Neural progenitor cell (in vitro differentiated cells): ENCODE data around the gene MAGEB6. TPM values are rescaled to one million over a fixed set of nuclear protein-coding genes. Genes with fewer than 3 reads are reported as not detected.
A peak's percentile ranks its signal among the peaks of the same experiment; 100 is the strongest.

Experiments used
- DNase-seq: peaks from one replicate; pipeline ENCODE4 v3.0.0-alpha.2; 2016; ENCODE audit warnings: low spot score
- H2AFZ ChIP-seq: fragments of 200-600 bp; sonication (generic); replicated peaks from 2 replicates; pipeline ENCODE4 v1.6.1; 2016; ENCODE audit warnings: antibody characterized with exemption
- H3F3A ChIP-seq: fragments of 200-600 bp; sonication (generic); 2 replicates; pipeline ENCODE4 v1.6.1; 2016; ENCODE audit warnings: antibody characterized with exemption, low read depth
- H3K27ac ChIP-seq: fragments of 200-600 bp; sonication (generic); 2 replicates; pipeline ENCODE4 v1.5.1; 2016; ENCODE audit warnings: mild to moderate bottlenecking
- H3K27me3 ChIP-seq: fragments of 200-600 bp; sonication (generic); 2 replicates; pipeline ENCODE4 v1.6.1; 2016; ENCODE audit warnings: mild to moderate bottlenecking, moderate library complexity
- H3K36me3 ChIP-seq: fragments of 200-600 bp; sonication (generic); 2 replicates; pipeline ENCODE4 v1.5.1; 2016
- H3K4me1 ChIP-seq: fragments of 200-600 bp; sonication (generic); 2 replicates; pipeline ENCODE4 v1.6.1; 2016; ENCODE audit warnings: mixed run types
- H3K4me2 ChIP-seq: fragments of 200-600 bp; sonication (generic); 2 replicates; pipeline ENCODE4 v1.6.1; 2016
- H3K4me3 ChIP-seq: fragments of 200-600 bp; sonication (generic); 2 replicates; pipeline ENCODE4 v1.5.1; 2016
- H3K79me2 ChIP-seq: fragments of 200-600 bp; sonication (generic); 2 replicates; pipeline ENCODE4 v1.6.1; 2016; ENCODE audit warnings: low read depth
- H3K9ac ChIP-seq: fragments of 200-600 bp; sonication (generic); 2 replicates; pipeline ENCODE4 v1.6.1; 2016
- H3K9me3 ChIP-seq: fragments of 200-600 bp; sonication (generic); 2 replicates; pipeline ENCODE4 v1.5.1; 2016; ENCODE audit warnings: low read depth
- H4K20me1 ChIP-seq: fragments of 200-600 bp; sonication (generic); 2 replicates; pipeline ENCODE4 v1.6.1; 2016; ENCODE audit warnings: low read depth
- H3K27ac Mint-ChIP-seq: 3 replicates; pipeline ENCODE4 v1.8.0; 2021; ENCODE audit warnings: mixed read lengths
- H3K27me3 Mint-ChIP-seq: 2 replicates; pipeline ENCODE4 v1.8.0; 2022; ENCODE audit warnings: low read depth, mild to moderate bottlenecking, inconsistent platforms, moderate library complexity, mixed read lengths; ENCODE audit not compliant: insufficient read depth
- H3K36me3 Mint-ChIP-seq: 3 replicates; pipeline ENCODE4 v1.8.0; 2021; ENCODE audit warnings: mixed read lengths
- H3K4me1 Mint-ChIP-seq: 3 replicates; pipeline ENCODE4 v1.8.0; 2021; ENCODE audit warnings: mixed read lengths
- H3K4me3 Mint-ChIP-seq: 3 replicates; pipeline ENCODE4 v1.8.0; 2021; ENCODE audit warnings: mild to moderate bottlenecking, moderate library complexity, mixed read lengths
- H3K9me3 Mint-ChIP-seq: 3 replicates; pipeline ENCODE4 v1.8.0; 2020; ENCODE audit warnings: mixed read lengths
- EZH2 ChIP-seq: fragments of 200-600 bp; sonication (generic); IDR thresholded peaks from 2 replicates; pipeline ENCODE4 v1.6.1; 2017; ENCODE audit warnings: antibody characterized with exemption, mild to moderate bottlenecking, moderate library complexity
- EZH2phosphoT487 ChIP-seq: fragments of 200-600 bp; sonication (generic); IDR thresholded peaks from 2 replicates; pipeline ENCODE4 v1.6.1; 2017; ENCODE audit warnings: antibody characterized with exemption
- total RNA-seq: library from RNA; depleted of rRNA; stranded (reverse); fragments of >200 nt; gene quantifications from 2 replicates; pipeline ENCODE4 v1.2.3, GENCODE V29; 2015; ENCODE audit warnings: low replicate concordance
- TF ChIP-seq, protein P1 (sequence below): fragments of 200-600 bp; sonication (generic); IDR thresholded peaks from 2 replicates; pipeline ENCODE4 v1.5.1; 2017; ENCODE audit warnings: antibody characterized with exemption, mild to moderate bottlenecking

The MAGEB6 gene
- total RNA-seq, 1 donor from 2014 or later: not detected

- peak; percentile 2 for DNase-seq
- Histone ChIP-seq H3K27me3 (no peaks in the 10 kb centered on the region), H3K79me2 (no peaks in the 10 kb centered on the region), H3K4me1 (no peaks in the 10 kb centered on the region), H2AFZ (no peak overlapping the region), H3K4me2 (no peak overlapping the region), H3K9ac (no peak overlapping the region), H3K27ac (no peak overlapping the region), H3K36me3 (no peaks in the 10 kb centered on the region), H3K9me3 (no peaks in the 10 kb centered on the region), H3K4me3 (no peak overlapping the region), H3F3A (no peaks in the 10 kb centered on the region), H4K20me1 (no peaks in the 10 kb centered on the region)
- Mint-ChIP-seq H3K4me3 (no peak overlapping the region), H3K27me3 (peaks cover 2% of the 10 kb centered on the region), H3K36me3 (no peaks in the 10 kb centered on the region), H3K27ac (no peak overlapping the region), H3K4me1 (peaks cover 2% of the 10 kb centered on the region), H3K9me3 (no peaks in the 10 kb centered on the region)
- TF ChIP-seq EZH2phosphoT487: no peak
- no peak for TF ChIP-seq EZH2
- TF ChIP-seq, protein P1, sequence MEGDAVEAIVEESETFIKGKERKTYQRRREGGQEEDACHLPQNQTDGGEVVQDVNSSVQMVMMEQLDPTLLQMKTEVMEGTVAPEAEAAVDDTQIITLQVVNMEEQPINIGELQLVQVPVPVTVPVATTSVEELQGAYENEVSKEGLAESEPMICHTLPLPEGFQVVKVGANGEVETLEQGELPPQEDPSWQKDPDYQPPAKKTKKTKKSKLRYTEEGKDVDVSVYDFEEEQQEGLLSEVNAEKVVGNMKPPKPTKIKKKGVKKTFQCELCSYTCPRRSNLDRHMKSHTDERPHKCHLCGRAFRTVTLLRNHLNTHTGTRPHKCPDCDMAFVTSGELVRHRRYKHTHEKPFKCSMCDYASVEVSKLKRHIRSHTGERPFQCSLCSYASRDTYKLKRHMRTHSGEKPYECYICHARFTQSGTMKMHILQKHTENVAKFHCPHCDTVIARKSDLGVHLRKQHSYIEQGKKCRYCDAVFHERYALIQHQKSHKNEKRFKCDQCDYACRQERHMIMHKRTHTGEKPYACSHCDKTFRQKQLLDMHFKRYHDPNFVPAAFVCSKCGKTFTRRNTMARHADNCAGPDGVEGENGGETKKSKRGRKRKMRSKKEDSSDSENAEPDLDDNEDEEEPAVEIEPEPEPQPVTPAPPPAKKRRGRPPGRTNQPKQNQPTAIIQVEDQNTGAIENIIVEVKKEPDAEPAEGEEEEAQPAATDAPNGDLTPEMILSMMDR: no peak
Observed at GRCh38 chrX:26219351-26219750, 27.1 kb downstream of the MAGEB6 start.

DNA sequence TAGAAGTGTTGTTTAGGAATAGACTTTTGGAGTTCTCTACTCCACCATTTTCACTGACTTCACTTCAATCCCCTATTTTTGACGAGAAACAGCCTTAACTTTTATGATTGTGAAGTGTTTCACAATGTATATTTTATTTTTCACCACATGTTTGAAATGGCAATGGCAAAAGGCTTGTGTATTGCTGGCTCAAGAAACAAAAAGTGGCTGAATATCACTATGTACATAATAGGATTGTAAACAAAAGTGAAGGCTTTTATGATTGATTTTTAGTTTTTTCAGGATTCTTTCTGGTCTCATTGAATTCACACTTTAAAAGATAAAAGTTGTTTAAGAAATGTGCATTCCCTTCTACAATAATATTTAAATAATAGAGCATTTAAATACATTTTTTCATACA, 41.9 kb downstream of the MAGEB6 start:
- no peak overlapping the region for H3K9ac ChIP-seq
- H3K9me3 Mint-ChIP-seq: peaks cover 9% of the 10 kb centered on the region
- H4K20me1 ChIP-seq: no peaks in the 10 kb centered on the region
- no peaks in the 10 kb centered on the region for H3K36me3 Mint-ChIP-seq
- peaks cover 5% of the 10 kb centered on the region for H3K36me3 ChIP-seq
- no peaks in the 10 kb centered on the region for H3F3A ChIP-seq
- no peak overlapping the region for H2AFZ ChIP-seq
- no peak overlapping the region for H3K4me3 ChIP-seq
- H3K4me1 ChIP-seq: no peaks in the 10 kb centered on the region
- no peak overlapping the region for H3K4me2 ChIP-seq
- TF ChIP-seq EZH2phosphoT487: no peak
- TF ChIP-seq, protein P1: no peak
- no peak for TF ChIP-seq EZH2
- no peak overlapping the region for H3K27ac Mint-ChIP-seq
- peaks cover 8% of the 10 kb centered on the region for H3K9me3 ChIP-seq
- H3K27ac ChIP-seq: no peak overlapping the region
- DNase-seq: no peak
- no peak overlapping the region for H3K4me3 Mint-ChIP-seq
- H3K79me2 ChIP-seq: no peaks in the 10 kb centered on the region
- H3K27me3 ChIP-seq: no peaks in the 10 kb centered on the region
- H3K27me3 Mint-ChIP-seq: peaks cover 2% of the 10 kb centered on the region
- H3K4me1 Mint-ChIP-seq: no peaks in the 10 kb centered on the region

Other genes with a start within 250 kb of the MAGEB6 start
- gene MAGEB18, start 54.1 kb upstream of the MAGEB6 start, total RNA-seq: not detected in 2 replicates
- not detected in 2 replicates for gene MAGEB6B, start 31.8 kb upstream of the MAGEB6 start, total RNA-seq
- not detected in 2 replicates for gene MAGEB5, start 23.7 kb downstream of the MAGEB6 start, total RNA-seq